Panc1 (cell line): Measurements from ENCODE around the gene KRT72. TPM values are rescaled to one million over a fixed set of nuclear protein-coding genes. Genes with fewer than 3 reads are reported as not detected.

ENCODE experiments used
- ATAC-seq: fragments of 200-7000 bp; cut with Tn5 transposase; 2 replicates; pipeline ENCODE4 v1.9.1; 2020; ENCODE audit warnings: mild to moderate bottlenecking, moderate library complexity
- BruUV-seq: library from RNA; stranded (reverse); fragments of 400-500 nt; replicated peaks from 2 replicates; lab custom pipeline; 2021; lab: Mats Ljungman, UMichigan
- CTCF ChIA-PET: fragments of 300-600 bp; sonication (Branson Sonifier 250); formaldehyde crosslinking; loops from one replicate; lab custom pipeline; 2022; ENCODE audit warnings: antibody characterized with exemption; lab: Charles Lee
- POLR2A ChIA-PET: fragments of 300-600 bp; sonication (Branson Sonifier 250); formaldehyde crosslinking; loops from one replicate; lab custom pipeline; 2022; ENCODE audit warnings: antibody characterized with exemption; lab: Charles Lee
- DNase-seq: peaks from one replicate; pipeline ENCODE4 v3.0.0-alpha.2; 2010; ENCODE audit warnings: low read depth, low spot score
- H3K27ac ChIP-seq: 2 replicates; pipeline ENCODE4 v1.5.1; 2011; ENCODE audit warnings: mild to moderate bottlenecking, low read length, inconsistent platforms
- H3K27me3 ChIP-seq: fragments of 200-500 bp; sonication (Bioruptor generic); 2 replicates; pipeline ENCODE4 v1.6.0; 2014; ENCODE audit warnings: low read length, inconsistent platforms; ENCODE audit not compliant: control insufficient read depth, insufficient read depth
- H3K36me3 ChIP-seq: fragments of 200-500 bp; sonication (Bioruptor generic); 2 replicates; pipeline ENCODE4 v1.5.1; 2014; ENCODE audit warnings: inconsistent platforms, mild to moderate bottlenecking, low read length, moderate library complexity; ENCODE audit not compliant: control insufficient read depth, insufficient read depth
- H3K4me1 ChIP-seq: 2 replicates; pipeline ENCODE4 v1.5.1; 2011; ENCODE audit warnings: inconsistent platforms, mild to moderate bottlenecking, low read length, moderate library complexity; ENCODE audit not compliant: control insufficient read depth, insufficient read depth
- H3K4me3 ChIP-seq, 2 experiments: 2 replicates each; pipeline ENCODE4 v1.5.1; 2011 to 2012; ENCODE audit warnings: low read depth in 2 of 2, low read length in 2 of 2, mild to moderate bottlenecking in 2 of 2, inconsistent platforms in 1 of 2, moderate library complexity in 1 of 2
- H3K9me3 ChIP-seq: fragments of 200-500 bp; sonication (Bioruptor generic); 2 replicates; pipeline ENCODE4 v1.5.1; 2014; ENCODE audit warnings: low read depth, mild to moderate bottlenecking, inconsistent platforms, low read length, moderate library complexity; ENCODE audit not compliant: control insufficient read depth, insufficient read depth
- CTCF ChIP-seq: fragments of 450-650 bp; IDR thresholded peaks from 2 replicates; pipeline ENCODE4 v1.5.1; 2017; ENCODE audit warnings: mild to moderate bottlenecking
- POLR2AphosphoS5 ChIP-seq: IDR thresholded peaks from 2 replicates; pipeline ENCODE4 v1.6.1; 2012; ENCODE audit warnings: mild to moderate bottlenecking, low read depth, low read length, moderate library complexity
- SIN3A ChIP-seq: IDR thresholded peaks from 2 replicates; pipeline ENCODE4 v1.6.1; 2012; ENCODE audit warnings: low read depth, mild to moderate bottlenecking, low read length, moderate library complexity, borderline replicate concordance; ENCODE audit not compliant: insufficient read depth
- TCF7L2 ChIP-seq: IDR thresholded peaks from 2 replicates; pipeline ENCODE4 v1.6.1; 2011; ENCODE audit warnings: mild to moderate bottlenecking, low read depth, low read length, inconsistent platforms
- in situ Hi-C: cut with HindIII; loops from 2 replicates; pipeline ENCODE4 v1.10.0; 2016; ENCODE audit warnings: low sequenced_read_pairs, low pct_unique_long_range_greater_than_20kb
- intact Hi-C: fragments of 100-400 bp; cut with micrococcal nuclease; formaldehyde crosslinking; loops from one replicate; pipeline ENCODE4 v1.10.0; 2022; ENCODE audit not compliant: unreplicated experiment
- total RNA-seq: library from RNA; stranded (reverse); gene quantifications from one replicate; pipeline ENCODE4 v1.2.1, GENCODE V29; 2021; ENCODE audit not compliant: unreplicated experiment
- TF ChIP-seq, protein P1 (sequence below), 2 experiments: IDR thresholded peaks; 2 replicates each; pipeline ENCODE4 v1.6.1; 2011 to 2012; ENCODE audit warnings: low read depth in 2 of 2, control low read depth in 1 of 2, low read length in 1 of 2, mild to moderate bottlenecking in 1 of 2, moderate library complexity in 1 of 2; ENCODE audit not compliant: insufficient read depth in 1 of 2

KRT72 gene
- total RNA-seq, 1 experiment from 2014 or later: not detected

GRCh38 chr12:52618216-52618615, 17.0 kb upstream of the KRT72 start, which contains the start of gene KRT73:
Gene KRT73 (minus strand): TSS chr12:52618559. CDS start chr12:52618524, 35 bp downstream.
- no peak for DNase-seq
- intact Hi-C loops: no loop called here
- no peaks in the 10 kb centered on the region for H3K36me3 ChIP-seq
- BruUV-seq: no TSS peak
- H3K9me3 ChIP-seq: no peaks in the 10 kb centered on the region
- H3K4me1 ChIP-seq: no peaks in the 10 kb centered on the region
- ChIA-PET POLR2A (no interaction called here), CTCF (no interaction called here)
- H3K27me3 ChIP-seq: peaks cover 5% of the 10 kb centered on the region
- no peak within 1 kb of the TSS for H3K27ac ChIP-seq
- in situ Hi-C loops: no loop called here
- TF ChIP-seq TCF7L2 (no peak), POLR2AphosphoS5 (no peak), SIN3A (no peak), CTCF (no peak)
- TF ChIP-seq, protein P1, sequence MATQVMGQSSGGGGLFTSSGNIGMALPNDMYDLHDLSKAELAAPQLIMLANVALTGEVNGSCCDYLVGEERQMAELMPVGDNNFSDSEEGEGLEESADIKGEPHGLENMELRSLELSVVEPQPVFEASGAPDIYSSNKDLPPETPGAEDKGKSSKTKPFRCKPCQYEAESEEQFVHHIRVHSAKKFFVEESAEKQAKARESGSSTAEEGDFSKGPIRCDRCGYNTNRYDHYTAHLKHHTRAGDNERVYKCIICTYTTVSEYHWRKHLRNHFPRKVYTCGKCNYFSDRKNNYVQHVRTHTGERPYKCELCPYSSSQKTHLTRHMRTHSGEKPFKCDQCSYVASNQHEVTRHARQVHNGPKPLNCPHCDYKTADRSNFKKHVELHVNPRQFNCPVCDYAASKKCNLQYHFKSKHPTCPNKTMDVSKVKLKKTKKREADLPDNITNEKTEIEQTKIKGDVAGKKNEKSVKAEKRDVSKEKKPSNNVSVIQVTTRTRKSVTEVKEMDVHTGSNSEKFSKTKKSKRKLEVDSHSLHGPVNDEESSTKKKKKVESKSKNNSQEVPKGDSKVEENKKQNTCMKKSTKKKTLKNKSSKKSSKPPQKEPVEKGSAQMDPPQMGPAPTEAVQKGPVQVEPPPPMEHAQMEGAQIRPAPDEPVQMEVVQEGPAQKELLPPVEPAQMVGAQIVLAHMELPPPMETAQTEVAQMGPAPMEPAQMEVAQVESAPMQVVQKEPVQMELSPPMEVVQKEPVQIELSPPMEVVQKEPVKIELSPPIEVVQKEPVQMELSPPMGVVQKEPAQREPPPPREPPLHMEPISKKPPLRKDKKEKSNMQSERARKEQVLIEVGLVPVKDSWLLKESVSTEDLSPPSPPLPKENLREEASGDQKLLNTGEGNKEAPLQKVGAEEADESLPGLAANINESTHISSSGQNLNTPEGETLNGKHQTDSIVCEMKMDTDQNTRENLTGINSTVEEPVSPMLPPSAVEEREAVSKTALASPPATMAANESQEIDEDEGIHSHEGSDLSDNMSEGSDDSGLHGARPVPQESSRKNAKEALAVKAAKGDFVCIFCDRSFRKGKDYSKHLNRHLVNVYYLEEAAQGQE (IDR thresholded peaks at IDR 0.05; ENCODE audit: insufficient read depth in 1 of 2, low read depth in 2 of 2, low read length in 1 of 2): no peak
- no peak for ATAC-seq
- no peak within 1 kb of the TSS for H3K4me3 ChIP-seq

- no peaks in the 10 kb centered on the region for H3K9me3 ChIP-seq
- no TSS peak for BruUV-seq
- intact Hi-C loops (no loop called here), in situ Hi-C loops (no loop called here)
- H3K36me3 ChIP-seq: no peaks in the 10 kb centered on the region
- DNase-seq (no peak), ATAC-seq (0 out of 2 replicates have a peak, but pooled peaks have one; percentile 24)
- CTCF ChIA-PET: no interaction called here
- TF ChIP-seq CTCF: no peak
- TF ChIP-seq, protein P1 (IDR thresholded peaks at IDR 0.05; ENCODE audit: insufficient read depth in 1 of 2, low read depth in 2 of 2, low read length in 1 of 2): no peak
- no peak for TF ChIP-seq TCF7L2
- TF ChIP-seq SIN3A: no peak
- no peak for TF ChIP-seq POLR2AphosphoS5
- H3K4me1 ChIP-seq: no peaks in the 10 kb centered on the region
- H3K27me3 ChIP-seq: peaks cover 3% of the 10 kb centered on the region
- no peak overlapping the region for H3K4me3 ChIP-seq
- POLR2A ChIA-PET: no interaction called here
- no peak overlapping the region for H3K27ac ChIP-seq
These were observed 16.1 kb upstream of the KRT72 start for GRCh38 chr12:52617403-52617785.
